Nephron (organoid): ENCODE results near the gene VEGFA.

Source experiments
- H3K27ac Mint-ChIP-seq, 3 experiments: 2 replicates each; pipeline ENCODE4 v1.8.0; 2020; ENCODE audit warnings: mixed read lengths in 3 of 3, mild to moderate bottlenecking in 2 of 3, moderate library complexity in 1 of 3
- H3K27me3 Mint-ChIP-seq: 2 replicates; pipeline ENCODE4 v1.8.0; 2021; ENCODE audit warnings: low read depth, mild to moderate bottlenecking, moderate library complexity, mixed read lengths
- H3K36me3 Mint-ChIP-seq: 2 replicates; pipeline ENCODE4 v1.8.0; 2020; ENCODE audit warnings: low read depth, mixed read lengths
- H3K4me1 Mint-ChIP-seq: 2 replicates; pipeline ENCODE4 v1.8.0; 2020; ENCODE audit warnings: mixed read lengths
- H3K4me3 Mint-ChIP-seq, 3 experiments: 2 replicates each; pipeline ENCODE4 v1.8.0; 2020; ENCODE audit warnings: mild to moderate bottlenecking in 3 of 3, mixed read lengths in 3 of 3, moderate library complexity in 2 of 3
- H3K9me3 Mint-ChIP-seq: 2 replicates; pipeline ENCODE4 v1.8.0; 2020; ENCODE audit warnings: mixed read lengths
- CTCF ChIP-seq, 3 experiments: fragments of 200-600 bp; sonication (generic); IDR thresholded peaks; one replicate each; pipeline ENCODE4 v1.5.0; 2021; ENCODE audit warnings: antibody characterized with exemption in 3 of 3; ENCODE audit not compliant: unreplicated experiment in 3 of 3

VEGFA gene

GRCh38 chr6:43780941-43781928 lies 11.2 kb downstream of the VEGFA start:
- no peaks in the 10 kb centered on the region for H3K27me3 Mint-ChIP-seq
- TF ChIP-seq CTCF (IDR thresholded peaks at IDR 0.05; ENCODE audit: unreplicated experiment in 3 of 3) = no peak
- peak overlapping the region; percentile 12 to 32 (median 17) for H3K27ac Mint-ChIP-seq
- no peak overlapping the region for H3K4me3 Mint-ChIP-seq
- peaks cover 17% of the 10 kb centered on the region for H3K4me1 Mint-ChIP-seq
- H3K36me3 Mint-ChIP-seq = peaks cover 87% of the 10 kb centered on the region
- no peaks in the 10 kb centered on the region for H3K9me3 Mint-ChIP-seq

- Mint-ChIP-seq H3K4me1 (peaks cover 8% of the 10 kb centered on the region), H3K9me3 (no peaks in the 10 kb centered on the region), H3K4me3 (no peak overlapping the region), H3K36me3 (peaks cover 86% of the 10 kb centered on the region), H3K27ac (peak overlapping the region; percentile 12 to 32 (median 17)), H3K27me3 (no peaks in the 10 kb centered on the region)
- TF ChIP-seq CTCF (IDR thresholded peaks at IDR 0.05; ENCODE audit: unreplicated experiment in 3 of 3) = no peak
These were observed 12.1 kb downstream of the VEGFA start for GRCh38 chr6:43781941-43782704.

GRCh38 chr6:43782764-43783513 lies 12.9 kb downstream of the VEGFA start:
- Mint-ChIP-seq H3K4me3 (no peak overlapping the region), H3K9me3 (no peaks in the 10 kb centered on the region), H3K27me3 (no peaks in the 10 kb centered on the region), H3K4me1 (peaks cover 6% of the 10 kb centered on the region), H3K27ac (peak overlapping the region in 1 of 3 experiments; percentile 46), H3K36me3 (peaks cover 83% of the 10 kb centered on the region)
- TF ChIP-seq CTCF (IDR thresholded peaks at IDR 0.05; ENCODE audit: unreplicated experiment in 3 of 3) = no peak

GRCh38 chr6:43784049-43784855 lies 14.2 kb downstream of the VEGFA start:
- Mint-ChIP-seq H3K4me1 (peaks cover 6% of the 10 kb centered on the region), H3K27me3 (no peaks in the 10 kb centered on the region), H3K36me3 (peaks cover 71% of the 10 kb centered on the region), H3K4me3 (no peak overlapping the region), H3K27ac (no peak overlapping the region), H3K9me3 (no peaks in the 10 kb centered on the region)
- TF ChIP-seq CTCF (IDR thresholded peaks at IDR 0.05; ENCODE audit: unreplicated experiment in 3 of 3) = no peak

- no peak overlapping the region for H3K27ac Mint-ChIP-seq
- TF ChIP-seq CTCF (IDR thresholded peaks at IDR 0.05; ENCODE audit: unreplicated experiment in 3 of 3) = no peak
- H3K27me3 Mint-ChIP-seq = no peaks in the 10 kb centered on the region
- no peak overlapping the region for H3K4me3 Mint-ChIP-seq
- peaks cover 61% of the 10 kb centered on the region for H3K36me3 Mint-ChIP-seq
- no peaks in the 10 kb centered on the region for H3K4me1 Mint-ChIP-seq
- H3K9me3 Mint-ChIP-seq = no peaks in the 10 kb centered on the region
These were observed 15.3 kb downstream of the VEGFA start for GRCh38 chr6:43785220-43785752.
